Measurements from ENCODE around the gene GJC2.

Gene GJC2

DNA sequence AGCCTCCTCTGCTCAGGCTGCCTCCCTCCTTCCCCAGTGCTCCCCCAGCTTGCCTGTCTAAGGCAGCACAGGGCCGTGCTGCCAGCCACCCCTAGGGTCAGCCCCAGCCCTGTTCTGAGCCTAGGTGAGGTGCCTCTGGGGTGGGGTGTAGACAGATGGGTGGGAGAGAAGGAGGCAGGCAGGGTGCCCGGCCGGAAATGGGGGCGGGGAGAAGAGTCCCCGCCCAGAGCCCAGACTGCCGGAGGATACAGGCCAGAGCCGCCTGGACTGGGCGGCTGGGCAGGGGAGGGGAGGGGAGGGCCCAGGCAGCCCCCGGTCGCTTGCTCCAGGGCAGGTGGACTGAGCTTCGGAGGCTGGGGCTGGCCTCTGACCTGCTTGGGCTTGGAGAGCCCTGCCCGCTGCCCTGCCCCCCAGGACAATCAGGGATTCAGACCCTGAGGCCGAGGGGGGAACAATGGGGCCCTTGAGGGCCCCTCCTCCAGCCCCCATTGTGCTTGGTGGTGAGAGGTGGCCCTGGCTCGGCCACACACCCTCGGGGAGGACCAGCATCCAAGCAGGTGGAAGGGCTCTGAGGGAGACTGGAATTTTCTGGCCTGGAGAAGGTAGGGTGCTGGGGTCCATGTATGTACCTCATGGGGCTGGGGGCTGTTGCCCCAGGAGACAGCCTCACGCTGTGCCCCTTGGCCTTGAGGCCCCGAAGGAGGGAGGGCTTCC is at the start of gene GJC2:
TSS of gene GJC2 (plus strand) at position 525 of the 714 bp plus-strand sequence. CDS start 7,829 bp downstream, outside the sequence.
- no peak within 1 kb of the TSS for H3K27ac Mint-ChIP-seq
- no peak within 1 kb of the TSS for H3K4me3 Mint-ChIP-seq
- H3K27me3 Mint-ChIP-seq, result no peaks in the 10 kb centered on the region
- H3K9me3 Mint-ChIP-seq, result no peaks in the 10 kb centered on the region
- DNase-seq, result no peak
- peak; percentile 11 for ATAC-seq
- peaks cover 27% of the 10 kb centered on the region for H3K4me1 Mint-ChIP-seq

GRCh38 chr1:228100822-228101613 is 48.7 kb upstream of the GJC2 start:
- ATAC-seq (no peak), DNase-seq (no peak)
- Mint-ChIP-seq H3K4me3 (peak overlapping the region; percentile 92 to 96), H3K9me3 (no peaks in the 10 kb centered on the region), H3K27ac (no peak overlapping the region), H3K27me3 (no peaks in the 10 kb centered on the region), H3K4me1 (peaks cover 69% of the 10 kb centered on the region)

GRCh38 chr1:228101614-228101993 is 48.1 kb upstream of the GJC2 start:
- no peaks in the 10 kb centered on the region for H3K27me3 Mint-ChIP-seq
- H3K9me3 Mint-ChIP-seq, result no peaks in the 10 kb centered on the region
- peak overlapping the region in 1 of 2 donors; percentile 16 for H3K27ac Mint-ChIP-seq
- ATAC-seq, result no peak
- peak overlapping the region; percentile 92 to 96 for H3K4me3 Mint-ChIP-seq
- H3K4me1 Mint-ChIP-seq, result peaks cover 68% of the 10 kb centered on the region
- no peak for DNase-seq

DNA sequence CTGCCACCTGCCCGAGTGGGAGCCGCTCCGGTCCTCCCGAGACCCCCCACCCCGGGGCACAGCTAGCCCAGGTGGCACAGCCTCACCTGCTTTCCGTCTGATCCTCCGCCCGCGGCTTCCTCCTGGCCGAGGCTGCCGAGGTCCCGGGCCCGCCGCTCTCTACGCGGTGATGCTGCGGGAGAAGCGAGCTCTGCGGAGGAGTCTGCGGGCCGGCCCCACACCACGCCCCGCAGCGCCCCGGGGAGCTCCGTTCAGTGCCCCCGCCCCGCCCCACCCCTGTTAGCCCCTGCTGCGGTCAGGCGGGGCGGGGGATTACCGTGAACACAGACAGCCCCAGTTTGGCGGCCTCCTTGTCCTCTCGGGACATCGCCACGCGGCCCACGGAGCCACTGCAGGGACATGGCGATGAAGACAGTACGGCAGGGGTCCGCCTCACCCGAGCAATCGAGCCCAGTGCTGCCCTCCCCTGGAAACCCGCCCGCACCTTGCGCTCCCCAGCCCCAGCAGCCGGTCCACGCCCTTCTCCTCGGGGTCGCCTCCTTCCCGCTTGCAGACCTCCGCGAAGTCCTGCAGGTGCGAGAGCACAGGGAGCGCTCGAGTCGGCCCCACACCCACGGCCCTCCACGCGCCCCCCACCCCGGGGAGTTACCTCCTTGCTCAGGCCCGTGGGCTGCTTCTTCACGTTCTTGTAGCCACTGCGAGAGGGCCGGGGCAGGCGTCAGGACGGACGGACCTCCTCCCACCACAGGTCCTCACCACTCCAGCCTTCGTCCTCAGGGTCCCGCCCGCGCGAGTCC is 47.5 kb upstream of the GJC2 start:
- Mint-ChIP-seq H3K4me1 (peaks cover 69% of the 10 kb centered on the region), H3K9me3 (no peaks in the 10 kb centered on the region), H3K27ac (peak overlapping the region; percentile 25 to 76), H3K27me3 (no peaks in the 10 kb centered on the region), H3K4me3 (peak overlapping the region; percentile 92 to 96)
- ATAC-seq (peak; percentile 69), DNase-seq (peak; percentile 62 to 72)

GRCh38 chr1:228102791-228103620 is 46.7 kb upstream of the GJC2 start, which contains the start of gene C1orf35:
C1orf35 (minus strand) TSS chr1:228103325; CDS start chr1:228103227, 98 bp downstream.
- H3K27ac Mint-ChIP-seq, result peak within 1 kb of the TSS; percentile 85 to 97
- no peaks in the 10 kb centered on the region for H3K9me3 Mint-ChIP-seq
- H3K4me1 Mint-ChIP-seq, result peaks cover 69% of the 10 kb centered on the region
- peak within 1 kb of the TSS; percentile 92 to 96 for H3K4me3 Mint-ChIP-seq
- ATAC-seq, result peak; percentile 86
- H3K27me3 Mint-ChIP-seq, result no peaks in the 10 kb centered on the region
- DNase-seq, result peak; percentile 92 to 94

GRCh38 chr1:228104526-228105269 is 45.0 kb upstream of the GJC2 start:
- no peak overlapping the region for H3K27ac Mint-ChIP-seq
- H3K4me3 Mint-ChIP-seq, result peak overlapping the region; percentile 92 to 96
- H3K27me3 Mint-ChIP-seq, result no peaks in the 10 kb centered on the region
- H3K4me1 Mint-ChIP-seq, result peaks cover 72% of the 10 kb centered on the region
- DNase-seq (no peak), ATAC-seq (no peak)
- H3K9me3 Mint-ChIP-seq, result no peaks in the 10 kb centered on the region

GRCh38 chr1:228105270-228105995 is 44.3 kb upstream of the GJC2 start:
- peaks cover 72% of the 10 kb centered on the region for H3K4me1 Mint-ChIP-seq
- H3K27me3 Mint-ChIP-seq, result no peaks in the 10 kb centered on the region
- ATAC-seq, result no peak
- no peaks in the 10 kb centered on the region for H3K9me3 Mint-ChIP-seq
- no peak for DNase-seq
- H3K27ac Mint-ChIP-seq, result peak overlapping the region in 1 of 2 donors; percentile 89
- H3K4me3 Mint-ChIP-seq, result peak overlapping the region in 1 of 2 donors; percentile 96

GRCh38 chr1:228105996-228106799 is 43.5 kb upstream of the GJC2 start:
- Mint-ChIP-seq H3K27me3 (no peaks in the 10 kb centered on the region), H3K9me3 (no peaks in the 10 kb centered on the region), H3K4me3 (no peak overlapping the region), H3K4me1 (peaks cover 66% of the 10 kb centered on the region), H3K27ac (no peak overlapping the region)
- ATAC-seq (no peak), DNase-seq (no peak)

DNA sequence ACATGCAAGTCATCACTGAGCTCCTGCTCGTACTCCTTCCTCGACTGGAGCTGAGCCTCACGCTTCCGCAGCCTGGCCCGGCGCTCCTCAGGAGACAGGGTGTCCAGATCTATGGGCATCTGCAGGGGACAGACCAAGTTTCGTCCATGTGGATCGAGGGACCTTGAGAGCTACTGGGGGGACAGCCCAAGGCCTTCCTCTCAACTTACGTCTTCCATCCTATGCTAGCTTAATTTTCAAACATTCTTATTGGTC is 43.0 kb upstream of the GJC2 start:
- ATAC-seq (no peak), DNase-seq (no peak)
- Mint-ChIP-seq H3K27ac (no peak overlapping the region), H3K9me3 (no peaks in the 10 kb centered on the region), H3K4me1 (peaks cover 60% of the 10 kb centered on the region), H3K27me3 (no peaks in the 10 kb centered on the region), H3K4me3 (no peak overlapping the region)

GRCh38 chr1:228107636-228108035 is 42.1 kb upstream of the GJC2 start:
- Mint-ChIP-seq H3K4me3 (peak overlapping the region; percentile 93 to 96), H3K27me3 (no peaks in the 10 kb centered on the region), H3K27ac (peak overlapping the region; percentile 57 to 59), H3K4me1 (peaks cover 53% of the 10 kb centered on the region), H3K9me3 (no peaks in the 10 kb centered on the region)
- no peak for DNase-seq
- no peak for ATAC-seq

DNA sequence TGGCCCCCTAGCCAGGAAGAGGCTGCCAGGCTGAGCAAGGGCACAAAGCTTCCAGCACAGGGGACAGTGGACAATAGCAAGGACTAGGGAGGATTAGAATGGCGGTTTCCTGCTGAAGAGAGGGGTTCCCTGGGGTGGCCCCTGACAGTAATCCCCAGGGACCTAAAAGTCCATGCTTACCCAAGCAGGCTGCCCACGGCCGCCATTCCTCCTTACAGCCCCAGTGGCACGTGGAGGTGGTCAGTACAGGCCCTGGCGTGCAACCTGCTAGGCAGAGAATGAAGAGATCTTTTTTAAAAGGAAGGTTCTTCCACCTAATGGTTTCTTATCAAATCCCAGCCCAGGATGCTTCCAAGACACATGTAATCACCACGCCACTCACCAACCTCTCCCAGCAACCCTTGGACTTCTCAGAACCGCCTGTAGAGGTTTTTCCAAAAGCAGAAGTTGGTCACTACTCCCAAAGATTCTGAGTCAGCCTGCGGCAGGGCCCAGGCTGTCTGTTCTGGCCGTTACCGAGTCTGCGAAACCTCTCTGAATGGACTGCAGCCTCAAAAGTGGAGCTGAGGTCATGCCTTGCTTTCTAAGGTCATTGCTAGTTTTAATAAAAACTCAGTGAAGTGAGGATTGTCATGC is 41.6 kb upstream of the GJC2 start:
- no peaks in the 10 kb centered on the region for H3K27me3 Mint-ChIP-seq
- H3K9me3 Mint-ChIP-seq, result no peaks in the 10 kb centered on the region
- H3K27ac Mint-ChIP-seq, result peak overlapping the region; percentile 97 to 98
- no peak for ATAC-seq
- H3K4me1 Mint-ChIP-seq, result peaks cover 53% of the 10 kb centered on the region
- no peak for DNase-seq
- peak overlapping the region; percentile 93 to 96 for H3K4me3 Mint-ChIP-seq

DNA sequence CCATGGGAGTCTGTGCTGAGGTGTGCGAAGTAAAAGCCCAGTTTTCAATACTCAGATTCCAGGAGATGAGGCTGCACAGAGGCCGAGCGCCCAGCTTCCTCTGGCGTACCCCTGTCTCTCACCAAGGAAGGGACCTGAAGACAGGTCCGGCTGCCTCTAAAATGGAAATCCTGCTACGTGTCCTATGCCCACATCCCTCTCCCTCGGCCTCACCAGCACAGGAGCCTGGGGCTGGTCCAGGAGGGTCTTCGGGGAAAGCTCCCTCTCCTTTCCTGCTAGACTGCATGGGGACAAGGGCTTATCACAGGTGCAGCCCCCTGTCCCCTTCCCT is 41.0 kb upstream of the GJC2 start:
- no peak for DNase-seq
- no peaks in the 10 kb centered on the region for H3K27me3 Mint-ChIP-seq
- no peaks in the 10 kb centered on the region for H3K9me3 Mint-ChIP-seq
- peaks cover 48% of the 10 kb centered on the region for H3K4me1 Mint-ChIP-seq
- ATAC-seq, result peak; percentile 27
- H3K4me3 Mint-ChIP-seq, result peak overlapping the region; percentile 93 to 96
- peak overlapping the region; percentile 97 to 98 for H3K27ac Mint-ChIP-seq

All from stimulated activated naive CD8-positive, alpha-beta T cell treated with anti-CD3 and anti-CD28 coated beads, Interleukin-15, amount 100 ng/mL, for 72 hours (primary cell).